Smooth muscle cell (in vitro differentiated cells): Measurements from ENCODE around the gene GEMIN4. TPM values are rescaled to one million over a fixed set of nuclear protein-coding genes. Genes with fewer than 3 reads are reported as not detected.

Experiments used
- DNase-seq: peaks from one replicate; lab custom pipeline; 2025; ENCODE audit not compliant: unreplicated experiment; lab: John Stamatoyannopoulos, UW
- H2AFZ ChIP-seq: fragments of 200-600 bp; sonication (generic); 2 replicates; pipeline ENCODE4 v1.6.0; 2016; ENCODE audit warnings: antibody characterized with exemption, low read depth, mild to moderate bottlenecking
- H3F3A ChIP-seq: fragments of 200-600 bp; sonication (generic); 2 replicates; pipeline ENCODE4 v1.6.0; 2017; ENCODE audit warnings: antibody characterized with exemption, low read depth
- H3K27ac ChIP-seq: fragments of 200-600 bp; sonication (generic); 2 replicates; pipeline ENCODE4 v1.5.1; 2016; ENCODE audit warnings: low read depth, mild to moderate bottlenecking
- H3K27me3 ChIP-seq: fragments of 200-600 bp; sonication (generic); 2 replicates; pipeline ENCODE4 v1.6.1; 2016; ENCODE audit warnings: low read depth, mild to moderate bottlenecking
- H3K36me3 ChIP-seq: fragments of 200-600 bp; sonication (generic); 2 replicates; pipeline ENCODE4 v1.5.1; 2016; ENCODE audit warnings: low read depth
- H3K4me1 ChIP-seq: fragments of 200-600 bp; sonication (generic); 2 replicates; pipeline ENCODE4 v1.5.1; 2016; ENCODE audit warnings: low read depth
- H3K4me2 ChIP-seq: fragments of 200-600 bp; sonication (generic); 2 replicates; pipeline ENCODE4 v1.6.0; 2016; ENCODE audit warnings: mild to moderate bottlenecking
- H3K4me3 ChIP-seq: fragments of 200-600 bp; sonication (generic); 2 replicates; pipeline ENCODE4 v1.5.1; 2016; ENCODE audit warnings: mild to moderate bottlenecking
- H3K79me2 ChIP-seq: fragments of 200-600 bp; sonication (generic); 2 replicates; pipeline ENCODE4 v1.6.0; 2016; ENCODE audit warnings: low read depth, mild to moderate bottlenecking
- H3K9ac ChIP-seq: fragments of 200-600 bp; sonication (generic); 2 replicates; pipeline ENCODE4 v1.6.0; 2016; ENCODE audit warnings: low read depth
- H3K9me3 ChIP-seq: fragments of 200-600 bp; sonication (generic); replicated peaks from 2 replicates; pipeline ENCODE4 v1.5.1; 2016; ENCODE audit warnings: low read depth
- H4K20me1 ChIP-seq: fragments of 200-600 bp; sonication (generic); 2 replicates; pipeline ENCODE4 v1.6.0; 2016; ENCODE audit warnings: low read depth
- WGBS: methylation state at CpG from one replicate; pipeline ENCODE4 v1.1.7; 2016; ENCODE audit warnings: low lambda C conversion rate; 5-methylcytosine and 5-hydroxymethylcytosine counted together
- polyA plus RNA-seq: library from polyadenylated mRNA; unstranded; fragments of >200 nt; fragmentation: Nextera tagmentation; extraction: Ambion mirVana; gene quantifications from 2 replicates; pipeline ENCODE4 v1.2.1, GENCODE V29; 2016
- total RNA-seq: library from RNA; depleted of rRNA; stranded (reverse); fragments of >200 nt; gene quantifications from 2 replicates; pipeline ENCODE4 v1.2.3, GENCODE V29; 2014
- TF ChIP-seq, protein P1 (sequence below): fragments of 200-600 bp; sonication (generic); IDR thresholded peaks from 2 replicates; pipeline ENCODE4 v1.5.1; 2017; ENCODE audit warnings: borderline replicate concordance, mild to moderate bottlenecking, antibody characterized with exemption; ENCODE audit not compliant: insufficient read depth, poor library complexity, severe bottlenecking

The GEMIN4 gene
- total RNA-seq (9.0 and 18.8 TPM in 2 replicates), polyA plus RNA-seq (10.2 and 10.5 TPM in 2 replicates)

DNA sequence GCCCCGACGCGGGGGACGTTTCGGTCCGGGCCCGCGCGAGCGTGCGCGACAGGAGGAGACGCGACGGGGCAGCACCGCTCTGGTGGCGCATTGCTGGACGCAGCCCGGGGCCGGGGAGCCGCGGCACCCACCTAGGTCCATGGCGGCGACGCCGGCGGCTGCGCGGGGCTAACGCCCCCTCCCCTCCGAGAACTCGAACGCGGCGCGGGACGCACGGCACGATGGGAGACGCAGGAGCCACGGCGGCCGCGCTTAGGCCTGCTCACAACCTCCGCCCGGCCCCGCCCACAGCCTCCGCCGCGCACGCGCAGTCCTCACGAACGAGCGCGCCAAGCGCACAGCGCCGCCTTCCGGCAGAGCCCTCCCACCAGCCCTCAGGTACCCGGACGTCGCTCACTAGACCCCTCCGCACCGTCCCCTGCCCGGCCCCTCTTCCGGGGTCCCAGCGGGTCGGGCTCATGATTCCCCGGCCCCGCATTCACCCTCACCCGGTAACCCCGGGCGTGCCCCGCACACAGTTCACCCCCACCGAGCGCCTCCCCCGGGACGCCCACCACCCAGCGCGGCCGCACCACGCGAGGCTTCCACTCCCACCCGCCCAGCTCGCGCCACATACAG is at the start of gene GEMIN4:
GEMIN4 (minus strand) TSS at position 263 of the 618 bp plus-strand sequence; CDS start at position 141, 122 bp downstream.
- TF ChIP-seq, protein P1, sequence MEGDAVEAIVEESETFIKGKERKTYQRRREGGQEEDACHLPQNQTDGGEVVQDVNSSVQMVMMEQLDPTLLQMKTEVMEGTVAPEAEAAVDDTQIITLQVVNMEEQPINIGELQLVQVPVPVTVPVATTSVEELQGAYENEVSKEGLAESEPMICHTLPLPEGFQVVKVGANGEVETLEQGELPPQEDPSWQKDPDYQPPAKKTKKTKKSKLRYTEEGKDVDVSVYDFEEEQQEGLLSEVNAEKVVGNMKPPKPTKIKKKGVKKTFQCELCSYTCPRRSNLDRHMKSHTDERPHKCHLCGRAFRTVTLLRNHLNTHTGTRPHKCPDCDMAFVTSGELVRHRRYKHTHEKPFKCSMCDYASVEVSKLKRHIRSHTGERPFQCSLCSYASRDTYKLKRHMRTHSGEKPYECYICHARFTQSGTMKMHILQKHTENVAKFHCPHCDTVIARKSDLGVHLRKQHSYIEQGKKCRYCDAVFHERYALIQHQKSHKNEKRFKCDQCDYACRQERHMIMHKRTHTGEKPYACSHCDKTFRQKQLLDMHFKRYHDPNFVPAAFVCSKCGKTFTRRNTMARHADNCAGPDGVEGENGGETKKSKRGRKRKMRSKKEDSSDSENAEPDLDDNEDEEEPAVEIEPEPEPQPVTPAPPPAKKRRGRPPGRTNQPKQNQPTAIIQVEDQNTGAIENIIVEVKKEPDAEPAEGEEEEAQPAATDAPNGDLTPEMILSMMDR, result peak; percentile 89
- H3K36me3 ChIP-seq, result no peaks in the 10 kb centered on the region
- H3K9me3 ChIP-seq, result no peaks in the 10 kb centered on the region
- peaks cover 8% of the 10 kb centered on the region for H3F3A ChIP-seq
- H3K4me2 ChIP-seq, result peak within 1 kb of the TSS; percentile 90
- no peaks in the 10 kb centered on the region for H3K27me3 ChIP-seq
- peak within 1 kb of the TSS; percentile 81 for H3K9ac ChIP-seq
- WGBS, result under 1% methylated on average over 41 of the region's 87 CpGs
- H4K20me1 ChIP-seq, result no peaks in the 10 kb centered on the region
- no peak within 1 kb of the TSS for H3K27ac ChIP-seq
- DNase-seq, result peak; percentile 89
- H3K79me2 ChIP-seq, result peaks cover 22% of the 10 kb centered on the region
- H3K4me3 ChIP-seq, result peak within 1 kb of the TSS; percentile 82
- no peaks in the 10 kb centered on the region for H3K4me1 ChIP-seq
- peak within 1 kb of the TSS; percentile 20 for H2AFZ ChIP-seq

DNA sequence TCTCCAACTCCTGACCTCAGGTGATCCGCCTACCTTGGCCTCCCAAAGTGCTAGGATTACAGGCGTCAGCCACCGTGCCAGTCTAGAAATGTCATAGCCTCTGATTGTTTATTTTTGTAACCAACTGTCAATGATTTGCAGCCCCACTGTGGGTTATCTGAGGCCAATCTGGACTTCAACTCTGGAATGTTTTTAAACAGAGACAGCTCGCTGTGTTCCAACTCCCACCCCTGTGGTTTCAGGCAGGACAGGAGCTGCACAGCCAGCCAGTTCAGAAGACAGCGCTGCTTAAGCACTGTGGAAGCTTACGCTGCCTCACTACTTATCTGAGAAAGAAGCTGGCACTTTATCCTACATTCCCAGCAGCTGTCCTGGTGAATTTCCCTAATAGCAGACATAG is 49.6 kb upstream of the GEMIN4 start:
- DNase-seq, result no peak
- H3K27ac ChIP-seq, result peak overlapping the region; percentile 31
- H3K79me2 ChIP-seq, result no peaks in the 10 kb centered on the region
- no peaks in the 10 kb centered on the region for H3F3A ChIP-seq
- no peak overlapping the region for H2AFZ ChIP-seq
- 55% methylated on average over 6 of the region's 6 CpGs for WGBS
- H3K9ac ChIP-seq, result no peak overlapping the region
- H3K4me3 ChIP-seq, result no peak overlapping the region
- H3K4me1 ChIP-seq, result peaks cover 3% of the 10 kb centered on the region
- TF ChIP-seq, protein P1, result no peak
- H3K9me3 ChIP-seq, result no peaks in the 10 kb centered on the region
- H3K36me3 ChIP-seq, result no peaks in the 10 kb centered on the region
- H3K27me3 ChIP-seq, result no peaks in the 10 kb centered on the region
- no peak overlapping the region for H3K4me2 ChIP-seq
- peaks cover 51% of the 10 kb centered on the region for H4K20me1 ChIP-seq

DNA sequence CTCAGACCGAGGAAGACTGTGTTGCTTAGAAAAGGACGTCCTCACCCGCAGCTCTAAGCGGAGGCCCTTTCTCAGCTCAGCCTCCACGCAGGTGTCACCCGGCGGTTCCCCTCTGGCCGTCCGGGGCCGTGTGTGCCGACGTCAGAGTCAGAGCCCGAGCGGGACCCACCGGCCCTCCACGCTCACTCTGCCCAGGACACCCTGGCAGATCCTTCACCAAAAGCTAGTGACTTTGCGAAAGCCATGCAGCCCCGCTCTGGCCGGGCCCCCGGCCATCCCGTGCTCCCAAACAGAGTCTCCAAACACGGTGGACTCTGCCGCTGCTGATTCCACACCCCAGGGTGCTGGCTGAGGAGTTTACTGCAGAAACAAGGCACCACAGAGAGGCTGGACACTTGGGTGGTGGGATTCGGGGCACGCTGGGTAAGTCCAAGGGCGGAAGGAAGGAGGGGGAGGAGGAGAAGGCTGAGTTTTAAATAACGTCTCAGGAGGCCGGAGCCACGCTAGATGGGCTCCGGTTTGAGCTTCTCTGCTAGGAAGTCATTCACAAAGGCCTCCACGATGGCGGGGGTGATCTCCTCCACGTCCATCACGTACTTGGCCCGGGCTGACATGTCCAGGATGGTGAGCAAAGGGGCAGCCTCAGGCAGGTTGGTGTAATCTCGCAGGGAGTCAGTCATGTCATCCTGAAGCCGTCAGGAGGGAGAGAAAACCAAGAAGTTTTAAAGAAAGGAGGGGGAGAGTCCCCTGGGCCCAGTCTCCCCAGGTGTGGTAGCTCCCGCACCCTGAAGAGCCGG is 48.6 kb upstream of the GEMIN4 start:
- no peak for DNase-seq
- Histone ChIP-seq H3K9me3 (no peaks in the 10 kb centered on the region), H3K9ac (no peak overlapping the region), H3K27me3 (no peaks in the 10 kb centered on the region), H3K4me3 (no peak overlapping the region), H3K79me2 (no peaks in the 10 kb centered on the region), H3F3A (peaks cover 3% of the 10 kb centered on the region), H3K36me3 (no peaks in the 10 kb centered on the region), H3K4me2 (no peak overlapping the region), H4K20me1 (peaks cover 41% of the 10 kb centered on the region), H2AFZ (no peak overlapping the region), H3K4me1 (peaks cover 3% of the 10 kb centered on the region), H3K27ac (no peak overlapping the region)
- TF ChIP-seq, protein P1, result no peak
- 92% methylated on average over 39 of the region's 39 CpGs for WGBS
